ENCODE results near the gene CCT8. TPM values are rescaled to one million over a fixed set of nuclear protein-coding genes. Genes with fewer than 3 reads are reported as not detected.

CCT8 gene, protein sequence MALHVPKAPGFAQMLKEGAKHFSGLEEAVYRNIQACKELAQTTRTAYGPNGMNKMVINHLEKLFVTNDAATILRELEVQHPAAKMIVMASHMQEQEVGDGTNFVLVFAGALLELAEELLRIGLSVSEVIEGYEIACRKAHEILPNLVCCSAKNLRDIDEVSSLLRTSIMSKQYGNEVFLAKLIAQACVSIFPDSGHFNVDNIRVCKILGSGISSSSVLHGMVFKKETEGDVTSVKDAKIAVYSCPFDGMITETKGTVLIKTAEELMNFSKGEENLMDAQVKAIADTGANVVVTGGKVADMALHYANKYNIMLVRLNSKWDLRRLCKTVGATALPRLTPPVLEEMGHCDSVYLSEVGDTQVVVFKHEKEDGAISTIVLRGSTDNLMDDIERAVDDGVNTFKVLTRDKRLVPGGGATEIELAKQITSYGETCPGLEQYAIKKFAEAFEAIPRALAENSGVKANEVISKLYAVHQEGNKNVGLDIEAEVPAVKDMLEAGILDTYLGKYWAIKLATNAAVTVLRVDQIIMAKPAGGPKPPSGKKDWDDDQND
- 130 and 142 TPM in 2 replicates for total RNA-seq (2013; cell fraction: nucleolus; rRNA removed)
- 321 and 373 TPM in 2 replicates for total RNA-seq (2014; rRNA removed)
- total RNA-seq (2014; rRNA removed; fragmentation: Illumina TruSeq; extraction: Trizol): 454 and 466 TPM in 2 replicates
- total RNA-seq (2021): 343 and 351 TPM in 2 replicates
- 233 TPM for polyA plus RNA-seq (2011; ENCODE audit: low read depth)
- 402 and 618 TPM in 2 replicates for polyA plus RNA-seq (2011; rRNA removed)
- 184 and 218 TPM in 2 replicates for polyA plus RNA-seq (2011; cell fraction: cytosol; rRNA removed)
- 162 and 191 TPM in 2 replicates for polyA plus RNA-seq (2011; cell fraction: nucleus; rRNA removed)
- polyA plus RNA-seq (2012): 301 and 379 TPM in 2 replicates
- polyA plus RNA-seq (2014; fragmentation: Illumina TruSeq; extraction: Trizol): 476 and 541 TPM in 2 replicates
- polyA plus RNA-seq (2014; fragmentation: Nextera tagmentation; extraction: Ambion mirVana): 100 to 1,000 TPM; 510 to 696 TPM
- 293 and 348 TPM in 2 replicates for polyA plus RNA-seq (2014; rRNA removed)
- 100 to 1,000 TPM; 515 TPM for polyA plus RNA-seq (2016; fragmentation: Nextera tagmentation; extraction: Ambion mirVana)
- polyA minus RNA-seq (2011; rRNA and poly(A)+ RNA removed): 267 and 316 TPM in 2 replicates
- 119 and 142 TPM in 2 replicates for polyA minus RNA-seq (2011; cell fraction: cytosol; rRNA and poly(A)+ RNA removed)
- polyA minus RNA-seq (2011; cell fraction: nucleus; rRNA and poly(A)+ RNA removed): 56.3 and 75.4 TPM in 2 replicates
- Bru-seq, nascent RNA: percentile 97 among the genes with signal in this experiment
- BruChase-seq, experiment 1, labeled RNA remaining after a 6-hour chase: percentile 98 among the genes with signal in this experiment
- BruChase-seq, experiment 2, labeled RNA remaining after a 2-hour chase: percentile 97 among the genes with signal in this experiment
- long read RNA-seq, experiment 1, transcript CCT8-201 (15 exons, 2,005 nt): major isoform, 714 of 803 reads
- long read RNA-seq, experiment 1, partial matches to known transcripts: 20 of 803 reads
- long read RNA-seq, experiment 1, other reads (novel, unspliced or antisense): 66 of 803 reads
- long read RNA-seq, experiment 2, transcript CCT8-201 (15 exons, 2,005 nt): major isoform, 5,305 of 5,933 reads
- long read RNA-seq, experiment 2, transcript CCT8-204 (15 exons, 1,872 nt): minor isoform, 19 of 5,933 reads
- long read RNA-seq, experiment 2, partial matches to known transcripts: 396 of 5,933 reads
- long read RNA-seq, experiment 2, other reads (novel, unspliced or antisense): 208 of 5,933 reads

DNA sequence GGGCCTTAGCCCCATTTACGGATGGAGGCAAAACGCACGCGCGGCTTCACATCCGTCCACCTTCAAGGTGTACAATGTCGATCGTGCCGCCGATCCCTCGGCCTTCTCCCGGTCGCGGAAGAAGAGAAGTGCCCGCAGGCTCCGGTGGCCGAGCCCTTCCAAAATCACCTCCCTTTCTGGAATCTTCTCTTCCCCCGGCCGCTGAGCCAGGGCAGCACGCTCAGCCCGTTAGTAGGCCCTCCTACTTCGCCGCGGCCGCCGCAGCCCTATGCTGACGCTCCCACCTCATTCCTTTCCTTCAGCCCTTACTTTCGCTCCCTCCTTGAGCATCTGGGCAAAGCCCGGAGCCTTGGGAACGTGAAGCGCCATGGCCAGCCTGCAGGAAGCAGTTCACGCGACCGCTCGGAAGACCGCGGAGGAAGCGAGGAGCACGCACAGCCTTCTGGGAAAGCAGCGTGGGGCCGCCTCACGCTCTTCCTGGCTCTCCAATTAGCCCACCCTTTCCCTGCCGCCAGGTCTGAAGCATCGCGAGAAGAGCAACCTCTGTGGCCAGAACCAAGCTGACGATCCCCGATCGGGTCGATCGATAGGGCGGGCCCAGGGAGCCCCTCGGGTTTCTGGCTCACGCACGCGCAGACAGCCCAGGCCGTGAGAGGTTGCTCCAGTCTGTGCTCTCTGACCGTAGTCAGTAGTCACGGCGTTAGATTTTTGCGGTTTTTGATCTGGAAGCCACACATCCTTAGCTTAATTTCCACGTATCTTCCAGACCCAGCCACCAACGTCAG, at the start of gene CCT8:
CCT8 (minus strand) TSS at position 427 of the 785 bp plus-strand sequence; CDS start at position 369, 58 bp downstream.
- DNase-seq (ENCODE audit: low read depth, low spot score): peak; percentile 98
- intact Hi-C loops (cut with micrococcal nuclease; ENCODE audit: unreplicated experiment) (loop anchor here (5.0 kb wide), 1 partner anchor 51 kb away; the partner anchor contains the start of gene USP16), in situ Hi-C loops (cut with MboI) (no loop called here)
- peak; percentile 87 for ATAC-seq
- H3K9me3 ChIP-seq (replicated peaks; ENCODE audit: control insufficient read depth, insufficient read depth, low read length): peaks cover 2% of the 10 kb centered on the region; the same call in 1 of the 3 replicates
- ChIA-PET CTCF (interaction anchor here (0.6 to 3.6 kb wide), 5 partner anchors 9 to 269 kb away, joined by 3 to 19 read pairs (median 3); partner anchors contain the start of genes BACH1 and RWDD2B), RAD21 (ENCODE audit: unreplicated experiment) (interaction anchor here (0.7 to 7.2 kb wide), 7 partner anchors 9 to 246 kb away, joined by 3 to 64 read pairs (median 4); partner anchors contain the start of genes BACH1 and USP16), POLR2A (interaction anchor here (0.8 to 8.7 kb wide), 9 partner anchors 9 to 298 kb away, joined by 3 to 68 read pairs (median 5); partner anchors contain the start of genes RWDD2B and USP16), SMC1A (ENCODE audit: uncharacterized antibody, unreplicated experiment) (interaction anchor here (0.8 to 3.5 kb wide), 14 partner anchors 9 to 227 kb away, joined by 3 to 16 read pairs (median 4); partner anchors contain the start of genes LTN1, RWDD2B and USP16)
- peaks cover 53% of the 10 kb centered on the region for H3K79me2 ChIP-seq (ENCODE audit: control insufficient read depth, insufficient read depth, low read length)
- H3K4me3 ChIP-seq: peak within 1 kb of the TSS; percentile 91
- peak within 1 kb of the TSS; percentile 98 for H3K27ac ChIP-seq (ENCODE audit: control insufficient read depth, insufficient read depth)
- H3K4me2 ChIP-seq (ENCODE audit: control insufficient read depth, insufficient read depth): peak within 1 kb of the TSS; percentile 64
- FAIRE-seq: peak; percentile 97
- TSS peak; percentile 77 for BruUV-seq (replicated peaks)
- under 1% methylated on average over 61 of the region's 62 CpGs for WGBS (ENCODE audit: insufficient coverage, insufficient replicate concordance, low lambda C conversion rate, missing lambda C conversion rate)
- H2AFZ ChIP-seq (ENCODE audit: control insufficient read depth, low read depth, low read length): peak within 1 kb of the TSS; percentile 91
- peak within 1 kb of the TSS; percentile 99 for H3K9ac ChIP-seq (ENCODE audit: control insufficient read depth, insufficient read depth, low read length)
- H3K4me1 ChIP-seq (ENCODE audit: control insufficient read depth, insufficient read depth, low read length): no peaks in the 10 kb centered on the region
- no peaks in the 10 kb centered on the region for H3K27me3 ChIP-seq (replicated peaks in 1 of 2; ENCODE audit: control insufficient read depth in 2 of 2, insufficient read depth in 2 of 2, low read length in 1 of 2)
- peaks cover 6% of the 10 kb centered on the region; the same call in 1 of the 2 replicates for H4K20me1 ChIP-seq (ENCODE audit: control insufficient read depth, insufficient read depth)
- peaks cover 0 to 3% of the 10 kb centered on the region in 2 experiments; a peak in 1 of 4 replicates for H3K36me3 ChIP-seq (ENCODE audit: control insufficient read depth in 2 of 2, insufficient read depth in 2 of 2, low read length in 1 of 2)
- TF ChIP-seq NBN (IDR thresholded peaks at IDR 0.05) (peak; percentile 71; the same call in 1 of the 2 replicates), ETV6 (conservative IDR thresholded peaks at IDR 0.05 in 1 of 2, IDR thresholded peaks at IDR 0.05 in 1 of 2; ENCODE audit: borderline replicate concordance in 1 of 2, low read depth in 1 of 2) (0 out of 4 replicates have a peak, but pooled peaks of 1 of the 2 experiments have one; percentile 46), WRNIP1 (IDR thresholded peaks at IDR 0.05; ENCODE audit: borderline replicate concordance, low read depth, low read length) (no peak), CEBPB (IDR thresholded peaks at IDR 0.05; ENCODE audit: borderline replicate concordance in 1 of 2, low read depth in 2 of 2, low read length in 2 of 2) (no peak; a peak in 1 of 4 replicates), EED (IDR thresholded peaks at IDR 0.05; ENCODE audit: low read depth) (no peak), IKZF2 (IDR thresholded peaks at IDR 0.05) (peak in 1 of 2 experiments; percentile 48; a peak in 3 of 4 replicates), DPF2 (IDR thresholded peaks at IDR 0.05) (no peak), MXI1 (IDR thresholded peaks at IDR 0.05; ENCODE audit: low read depth, low read length) (peak; percentile 96), RB1 (IDR thresholded peaks at IDR 0.05; ENCODE audit: borderline replicate concordance) (no peak; the same call in 1 of the 2 replicates)
- TF ChIP-seq, protein P1, sequence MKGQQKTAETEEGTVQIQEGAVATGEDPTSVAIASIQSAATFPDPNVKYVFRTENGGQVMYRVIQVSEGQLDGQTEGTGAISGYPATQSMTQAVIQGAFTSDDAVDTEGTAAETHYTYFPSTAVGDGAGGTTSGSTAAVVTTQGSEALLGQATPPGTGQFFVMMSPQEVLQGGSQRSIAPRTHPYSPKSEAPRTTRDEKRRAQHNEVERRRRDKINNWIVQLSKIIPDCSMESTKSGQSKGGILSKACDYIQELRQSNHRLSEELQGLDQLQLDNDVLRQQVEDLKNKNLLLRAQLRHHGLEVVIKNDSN (IDR thresholded peaks at IDR 0.05; ENCODE audit: borderline replicate concordance, extremely low read length, insufficient read depth, low read depth, low read length): no peak
- TF ChIP-seq, protein P2, sequence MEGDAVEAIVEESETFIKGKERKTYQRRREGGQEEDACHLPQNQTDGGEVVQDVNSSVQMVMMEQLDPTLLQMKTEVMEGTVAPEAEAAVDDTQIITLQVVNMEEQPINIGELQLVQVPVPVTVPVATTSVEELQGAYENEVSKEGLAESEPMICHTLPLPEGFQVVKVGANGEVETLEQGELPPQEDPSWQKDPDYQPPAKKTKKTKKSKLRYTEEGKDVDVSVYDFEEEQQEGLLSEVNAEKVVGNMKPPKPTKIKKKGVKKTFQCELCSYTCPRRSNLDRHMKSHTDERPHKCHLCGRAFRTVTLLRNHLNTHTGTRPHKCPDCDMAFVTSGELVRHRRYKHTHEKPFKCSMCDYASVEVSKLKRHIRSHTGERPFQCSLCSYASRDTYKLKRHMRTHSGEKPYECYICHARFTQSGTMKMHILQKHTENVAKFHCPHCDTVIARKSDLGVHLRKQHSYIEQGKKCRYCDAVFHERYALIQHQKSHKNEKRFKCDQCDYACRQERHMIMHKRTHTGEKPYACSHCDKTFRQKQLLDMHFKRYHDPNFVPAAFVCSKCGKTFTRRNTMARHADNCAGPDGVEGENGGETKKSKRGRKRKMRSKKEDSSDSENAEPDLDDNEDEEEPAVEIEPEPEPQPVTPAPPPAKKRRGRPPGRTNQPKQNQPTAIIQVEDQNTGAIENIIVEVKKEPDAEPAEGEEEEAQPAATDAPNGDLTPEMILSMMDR (IDR thresholded peaks at IDR 0.05 in 2 of 3, conservative IDR thresholded peaks at IDR 0.05 in 1 of 3; ENCODE audit: control insufficient read depth in 2 of 3, extremely low read depth in 1 of 3, insufficient read depth in 1 of 3, low read depth in 3 of 3, low read length in 3 of 3): no peak
